Gastrocnemius medialis (tissue), 4 donors: Measurements from ENCODE around the gene WFDC12.

ENCODE experiments used
- CTCF ChIP-seq, 5 experiments: fragments of 450-650 bp in 3 of 5; fragments of 200-600 bp in 2 of 5; sonication (generic) in 2 of 5; IDR thresholded peaks in 4 of 5; conservative IDR thresholded peaks in 1 of 5; 1 replicate in 4 of 5; 2 replicates in 1 of 5; pipeline ENCODE4 v1.5.1; 2016 to 2019; ENCODE audit warnings: antibody characterized with exemption in 5 of 5, mild to moderate bottlenecking in 3 of 5, moderate library complexity in 3 of 5
- POLR2A ChIP-seq, 2 donors: fragments of 450-650 bp; IDR thresholded peaks; one replicate each; pipeline ENCODE4 v1.6.1; 2017; ENCODE audit warnings: antibody characterized with exemption in 2 of 2, mild to moderate bottlenecking in 2 of 2, moderate library complexity in 2 of 2

- TF ChIP-seq CTCF (IDR thresholded peaks at IDR 0.05 in 4 of 5, conservative IDR thresholded peaks at IDR 0.05 in 1 of 5), result no peak
- TF ChIP-seq POLR2A (IDR thresholded peaks at IDR 0.05), result no peak
These were observed 29.9 kb upstream of the WFDC12 start for GRCh38 chr20:45154183-45154582.
